ENCODE results near the gene SMIM15. TPM values are rescaled to one million over a fixed set of nuclear protein-coding genes. Genes with fewer than 3 reads are reported as not detected.

The SMIM15 gene
- total and polyA plus RNA-seq, 2 of the 4 experiments (the other 2 are of a cell fraction): 49.7 to 94.3 TPM

- Histone ChIP-seq H3K79me1 (ENCODE audit: low read depth in 1 of 2, low read length in 2 of 2) (no peaks in the 10 kb centered on the region), H2AK5ac (ENCODE audit: low read depth, low read length) (no peak overlapping the region), H3K4me2 (ENCODE audit: low read depth, low read length) (no peak overlapping the region), H3K23ac (ENCODE audit: low read depth, low read length) (no peak overlapping the region), H3K9me1 (ENCODE audit: insufficient read depth, low read length) (0 out of 2 replicates have a peak, but pooled peaks cover 4% of the 10 kb centered on the region), H2BK5ac (ENCODE audit: low read depth, low read length, poor library complexity, severe bottlenecking) (no peak overlapping the region), H4K20me1 (ENCODE audit: insufficient read depth, low read length) (no peaks in the 10 kb centered on the region), H3K4me3 (ENCODE audit: insufficient read depth, low read depth, low read length) (no peak overlapping the region), H3K27ac (ENCODE audit: insufficient read depth, low read length) (no peak overlapping the region), H3K9ac (ENCODE audit: low read depth, low read length) (no peak overlapping the region), H3K14ac (replicated peaks; ENCODE audit: low read depth, low read length) (no peak overlapping the region), H4K91ac (ENCODE audit: insufficient read depth, low read depth, low read length) (no peak overlapping the region), H2BK120ac (ENCODE audit: low read depth, low read length) (no peak overlapping the region), H3K9me3 (ENCODE audit: control insufficient read depth, insufficient read depth, low read length) (peaks cover 4% of the 10 kb centered on the region), H3K36me3 (ENCODE audit: control insufficient read depth, insufficient read depth, low read length) (no peaks in the 10 kb centered on the region), H2AFZ (replicated peaks; ENCODE audit: low read length, poor library complexity) (no peak overlapping the region), H3K56ac (ENCODE audit: extremely low read depth, insufficient read depth, low read length) (no peak overlapping the region), H4K5ac (ENCODE audit: low read depth, low read length) (no peak overlapping the region), H4K8ac (ENCODE audit: low read depth in 2 of 2, low read length in 2 of 2) (no peak overlapping the region), H2BK20ac (ENCODE audit: low read depth, low read length) (no peak overlapping the region), H2AK9ac (replicated peaks; ENCODE audit: low read depth, low read length, poor library complexity) (no peak overlapping the region), H3K4me1 (ENCODE audit: control insufficient read depth, insufficient read depth, low read length) (peaks cover 2% of the 10 kb centered on the region; the same call in 1 of the 2 replicates), H3K18ac (ENCODE audit: low read depth, low read length) (no peak overlapping the region), H3K4ac (ENCODE audit: low read depth, low read length) (no peak overlapping the region), H2BK15ac (ENCODE audit: low read depth, low read length) (no peak overlapping the region), H3K27me3 (ENCODE audit: control insufficient read depth, insufficient read depth, low read length) (no peaks in the 10 kb centered on the region; the same call in 1 of the 2 replicates)
- no TSS peak for BruUV-seq (replicated peaks)
- CTCF ChIA-PET: no interaction called here
- DNase-seq: no peak
- intact Hi-C loops (cut with micrococcal nuclease): no loop called here
- in situ Hi-C loops (cut with MboI; ENCODE audit: low sequenced_read_pairs): no loop called here
- no peak for ATAC-seq (ENCODE audit: low read depth)
- no CpG with 5 or more reads among the region's 5 CpGs for WGBS, 2 experiments (ENCODE audit: extremely low coverage in 2 of 2, insufficient read length in 1 of 2)
- dilution Hi-C loops (cut with HindIII; ENCODE audit: low sequenced_read_pairs, unreplicated experiment): no loop called here
- POLR2A ChIA-PET (ENCODE audit: unreplicated experiment): no interaction called here
- TF ChIP-seq NFE2L2 (IDR thresholded peaks at IDR 0.05; ENCODE audit: low read depth, low read length) (no peak), SMC3 (IDR thresholded peaks at IDR 0.05; ENCODE audit: low read depth, low read length) (no peak), BHLHE40 (IDR thresholded peaks at IDR 0.05; ENCODE audit: low read depth, low read length) (no peak), MAFK (IDR thresholded peaks at IDR 0.05; ENCODE audit: low read depth, low read length) (no peak), RAD21 (IDR thresholded peaks at IDR 0.05; ENCODE audit: low read length) (no peak), MXI1 (IDR thresholded peaks at IDR 0.05; ENCODE audit: borderline replicate concordance, low read depth, low read length) (no peak), RCOR1 (IDR thresholded peaks at IDR 0.05; ENCODE audit: insufficient replicate concordance, low read length) (no peak)
Observed at GRCh38 chr5:61205013-61205412, 42.7 kb upstream of the SMIM15 start.
